A549 (cell line): ENCODE data around the gene PSPN.
"Not testable (repeated sequence)": the region's sequence is repeated elsewhere in the genome, so short reads cannot be mapped to it uniquely, and the experiment has no call there.

Experiments
- CTCF ChIP-seq: fragments of >200 bp; sonication (Bioruptor Twin); formaldehyde crosslinking; IDR thresholded peaks from 3 replicates; pipeline ENCODE4 v1.5.1; 2016
- FOSL2 ChIP-seq, 2 experiments: fragments of 450-650 bp in 1 of 2; fragments of >200 bp in 1 of 2; sonication (Bioruptor Twin) in 1 of 2; formaldehyde crosslinking; IDR thresholded peaks; 2 replicates each; pipeline versions ENCODE4 v1.5.0 to v1.6.1; 2016 to 2020; ENCODE audit warnings: mild to moderate bottlenecking in 1 of 2, moderate library complexity in 1 of 2
- MYC ChIP-seq: IDR thresholded peaks from 2 replicates; pipeline ENCODE4 v1.6.1; 2012; ENCODE audit warnings: mild to moderate bottlenecking, inconsistent platforms, low read length, improper control_type of control experiment, borderline replicate concordance
- POLR2A ChIP-seq: IDR thresholded peaks from 2 replicates; pipeline ENCODE4 v1.6.1; 2012; ENCODE audit warnings: mild to moderate bottlenecking, low read length

DNA sequence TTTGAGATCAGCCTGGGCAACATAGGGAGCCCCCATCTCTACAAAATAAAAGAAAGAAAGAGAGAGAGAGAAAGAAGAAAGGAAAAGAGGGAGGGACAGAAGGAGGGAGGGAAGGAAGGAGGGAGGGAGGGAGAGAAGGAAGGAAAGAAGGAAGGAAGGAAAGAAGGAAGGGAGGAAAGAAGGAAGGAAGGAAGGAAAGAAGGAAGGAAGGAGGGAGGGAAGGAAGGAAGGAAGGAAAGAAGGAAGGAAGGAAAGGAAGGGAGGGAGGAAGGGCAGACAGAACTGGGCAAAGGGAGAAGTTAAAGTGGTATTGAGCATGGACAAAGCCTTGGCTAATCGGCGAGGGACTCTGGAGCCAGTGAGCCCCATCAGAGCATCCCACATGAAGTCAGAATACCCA, 26.5 kb downstream of the PSPN start:
- not testable (repeated sequence) for TF ChIP-seq POLR2A; CTCF; FOSL2 (IDR thresholded peaks at IDR 0.05); FOSL2 (CRISPR knock-in tag; IDR thresholded peaks at IDR 0.05); MYC
